ENCODE results near the gene ARFGAP1.

ARFGAP1 gene

GRCh38 chr20:63319164-63320040, 46.8 kb downstream of the ARFGAP1 start:
- DNase-seq (ENCODE audit: low read depth in 2 of 2): no peak

- no peak for DNase-seq (ENCODE audit: low read depth in 2 of 2)
Measured at GRCh38 chr20:63320041-63320511, 47.5 kb downstream of the ARFGAP1 start.

- no peak for DNase-seq (ENCODE audit: low read depth in 2 of 2)
Measured at GRCh38 chr20:63320616-63321147, 48.1 kb downstream of the ARFGAP1 start.

- no peak for DNase-seq (ENCODE audit: low read depth in 2 of 2)
Measured at GRCh38 chr20:63321148-63321831, 48.7 kb downstream of the ARFGAP1 start.

DNA sequence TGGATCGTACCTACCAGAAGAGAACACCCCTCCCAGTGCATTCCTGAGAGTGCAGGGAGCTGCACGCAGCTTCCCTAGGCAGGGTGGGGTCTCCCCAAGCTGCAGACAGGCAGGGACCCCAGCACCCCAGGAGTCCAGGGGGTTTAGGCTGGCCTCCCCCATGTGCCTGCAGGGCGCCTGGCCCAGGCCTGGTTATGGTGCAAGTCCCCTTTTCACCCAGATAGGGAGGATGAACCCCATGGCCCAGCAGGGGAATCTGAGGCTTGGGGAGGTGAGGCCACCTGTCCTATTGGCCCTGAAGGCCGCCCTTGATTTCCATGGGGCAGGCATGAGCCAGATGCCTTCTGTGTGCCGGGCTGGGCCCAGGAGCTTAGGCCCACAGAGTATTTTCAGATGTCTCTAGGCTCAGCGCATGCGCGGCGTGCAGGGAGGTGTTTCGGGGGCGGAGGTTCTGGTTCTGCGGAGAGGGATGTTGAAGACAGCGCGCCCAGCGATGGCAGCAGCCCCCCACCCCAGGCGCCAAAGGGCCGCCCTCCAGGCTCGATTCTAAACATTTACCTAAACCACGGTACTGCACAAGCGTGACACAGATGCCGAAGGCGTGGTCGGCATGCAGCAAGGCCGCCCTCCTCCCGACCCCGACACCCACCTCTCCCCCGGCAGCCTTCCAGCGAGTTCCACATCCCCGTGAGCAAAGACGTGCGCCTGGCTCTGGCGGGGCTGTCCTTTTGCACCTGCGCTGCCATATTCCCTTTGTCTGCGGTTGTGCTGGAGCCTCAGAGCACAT, 49.7 kb downstream of the ARFGAP1 start:
- no peak for DNase-seq (ENCODE audit: low read depth in 2 of 2)

GRCh38 chr20:63322933-63323273, 50.3 kb downstream of the ARFGAP1 start:
- DNase-seq (ENCODE audit: low read depth in 2 of 2): no peak

DNA sequence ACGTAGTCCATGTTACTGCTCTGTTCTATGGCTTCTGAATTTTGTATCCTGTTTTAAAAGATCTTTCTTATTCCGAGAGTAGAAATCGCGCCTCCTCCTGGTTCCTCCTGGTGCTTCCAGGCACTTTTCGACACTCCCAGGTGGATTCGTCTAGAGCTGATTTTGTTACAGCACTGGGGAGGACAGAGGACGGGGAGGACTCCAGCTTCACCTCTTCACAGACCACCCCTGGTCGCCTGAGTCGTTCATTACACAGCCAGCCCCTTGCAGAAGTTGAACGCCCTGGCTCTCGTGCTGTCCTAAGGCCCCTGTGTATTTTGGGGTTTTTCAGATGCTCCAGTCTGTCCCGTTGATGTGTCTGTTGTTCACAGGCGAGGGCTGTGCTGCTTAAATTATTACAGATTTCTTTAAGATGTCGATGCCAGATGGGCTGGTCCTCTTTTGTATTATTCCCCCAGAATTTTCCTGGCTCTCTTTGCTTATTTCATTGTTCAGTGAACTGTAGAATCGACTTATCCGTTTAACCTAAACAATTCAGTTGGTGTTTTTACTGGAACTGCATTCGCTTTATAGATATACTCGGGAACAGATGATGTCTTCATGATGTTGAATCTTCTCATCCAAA, 50.9 kb downstream of the ARFGAP1 start:
- no peak for DNase-seq (ENCODE audit: low read depth in 2 of 2)

DNA sequence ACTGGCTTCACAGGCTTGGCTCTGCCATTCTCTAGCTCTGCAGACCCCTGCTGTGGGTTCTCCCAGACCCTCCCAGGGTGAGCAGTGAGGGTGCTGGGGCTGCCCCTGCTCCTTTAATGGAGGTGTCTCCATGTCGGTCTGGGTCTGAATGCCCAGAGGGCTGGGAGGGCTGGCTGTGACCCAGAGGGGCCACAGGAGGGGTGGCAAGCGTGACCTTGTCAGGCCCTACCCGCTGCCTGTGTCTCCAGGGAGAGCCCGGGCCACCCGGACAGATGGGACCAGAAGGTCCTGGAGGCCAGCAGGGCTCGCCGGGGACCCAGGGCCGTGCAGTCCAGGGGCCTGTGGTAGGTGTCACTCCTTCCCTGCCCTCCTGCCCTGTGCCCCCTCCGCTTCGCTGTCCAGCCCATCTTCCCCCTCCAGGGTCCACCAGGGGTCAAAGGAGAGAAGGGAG, 52.4 kb downstream of the ARFGAP1 start:
- DNase-seq (ENCODE audit: low read depth in 2 of 2): no peak

DNA sequence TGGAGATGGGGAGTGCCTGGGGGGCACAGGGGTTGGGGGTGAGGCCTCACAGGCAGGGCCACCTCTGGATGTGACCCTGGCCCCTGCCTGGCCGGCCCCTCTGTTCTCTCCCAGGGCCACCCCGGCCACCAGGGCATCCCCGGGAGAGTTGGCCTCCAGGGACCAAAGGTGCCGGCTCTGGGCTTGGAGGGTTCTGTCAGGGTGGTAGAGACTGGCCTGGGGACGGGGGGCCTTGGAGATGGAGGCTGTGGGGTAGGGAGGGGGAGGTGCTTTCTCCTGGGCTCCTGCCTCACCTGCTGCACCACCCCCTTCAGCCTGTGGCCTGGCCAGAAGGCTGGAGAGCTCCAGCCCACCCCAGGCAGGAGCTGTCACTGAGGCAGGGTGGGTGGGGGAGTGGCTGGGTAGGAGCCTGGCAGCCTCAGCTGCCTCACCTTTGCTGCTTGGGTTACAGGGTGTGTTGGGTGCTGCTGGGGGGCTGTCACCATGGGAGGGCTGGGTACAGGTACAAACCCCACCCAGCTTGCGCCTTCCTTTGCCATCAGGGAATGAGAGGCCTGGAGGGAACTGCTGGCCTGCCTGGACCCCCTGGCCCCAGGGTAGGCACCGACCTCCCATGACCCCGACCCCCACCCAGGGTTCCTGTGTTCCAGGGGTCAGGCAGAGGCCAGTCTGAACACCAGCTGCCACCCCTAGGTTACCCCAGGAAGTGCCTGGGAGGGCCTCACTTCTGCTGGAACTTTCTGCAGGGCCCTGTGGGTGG, 53.1 kb downstream of the ARFGAP1 start:
- no peak for DNase-seq (ENCODE audit: low read depth in 2 of 2)

DNA sequence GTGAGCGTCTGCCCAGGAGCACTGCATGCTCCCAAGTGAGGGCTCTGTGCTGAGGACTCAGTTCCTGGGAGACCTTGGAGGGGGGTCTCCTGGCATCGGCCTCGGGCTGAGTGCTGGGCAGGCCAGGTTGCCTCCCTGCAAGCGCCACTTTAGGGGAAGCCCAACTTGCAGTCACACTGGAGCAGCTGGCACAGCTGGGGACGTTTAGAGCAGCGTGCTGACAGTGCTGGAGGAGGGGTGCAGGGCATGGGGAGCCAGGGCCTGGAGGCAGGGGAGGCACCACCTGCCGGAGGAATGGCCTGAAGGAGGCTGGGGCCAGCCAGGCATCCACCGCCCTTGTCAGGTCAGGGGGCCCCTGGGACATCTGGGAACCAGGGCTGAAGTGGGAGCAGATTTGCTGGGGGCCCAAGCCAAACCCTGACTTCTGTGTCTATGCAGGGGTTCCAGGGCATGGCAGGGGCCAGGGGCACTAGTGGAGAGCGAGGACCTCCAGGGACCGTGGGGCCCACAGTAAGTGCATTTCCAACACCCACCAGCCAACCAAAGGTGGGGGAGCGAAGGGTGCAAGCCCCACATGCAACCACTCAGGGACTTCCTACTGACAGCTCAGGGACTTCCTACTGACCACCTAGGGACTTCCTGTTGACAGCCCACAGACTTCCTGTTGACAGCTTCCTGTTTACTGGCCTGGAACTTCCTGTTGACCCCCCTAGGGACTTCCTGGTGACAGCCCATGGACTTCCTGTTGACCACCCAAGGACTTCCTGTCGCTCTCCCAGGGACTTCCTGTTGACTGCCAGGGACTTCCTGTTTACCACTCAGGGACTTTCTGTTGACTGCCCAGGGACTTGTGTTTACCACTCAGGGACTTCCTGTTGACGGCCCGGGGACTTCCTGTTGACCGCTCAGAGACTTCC, 54.0 kb downstream of the ARFGAP1 start:
- DNase-seq (ENCODE audit: low read depth in 2 of 2): no peak

DNA sequence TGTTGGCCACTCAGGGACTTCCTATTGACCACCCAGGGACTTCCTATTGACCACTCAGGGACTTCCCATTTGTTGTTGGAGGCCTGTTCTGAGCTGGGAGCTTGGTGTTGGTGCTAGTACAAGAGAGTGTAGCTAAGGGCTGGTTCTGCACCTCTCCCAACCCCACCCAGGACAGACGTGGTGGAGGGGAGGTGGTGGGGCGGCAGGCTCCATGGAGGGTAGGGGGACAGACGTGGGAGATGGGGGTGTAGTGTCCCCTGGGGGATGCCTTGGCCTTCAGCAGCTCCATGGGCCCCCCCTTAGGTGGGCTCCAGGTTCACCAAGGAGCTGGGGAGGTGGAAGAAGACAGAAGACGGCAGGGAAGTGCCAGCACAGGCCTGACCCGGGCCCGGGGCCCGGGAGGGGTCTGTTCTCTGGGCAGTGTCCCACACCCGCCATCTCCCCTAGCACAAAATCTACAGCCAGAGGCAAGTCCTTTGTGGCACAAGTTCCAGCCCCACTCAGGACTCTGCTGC, 54.7 kb downstream of the ARFGAP1 start:
- DNase-seq (ENCODE audit: low read depth in 2 of 2): no peak

DNA sequence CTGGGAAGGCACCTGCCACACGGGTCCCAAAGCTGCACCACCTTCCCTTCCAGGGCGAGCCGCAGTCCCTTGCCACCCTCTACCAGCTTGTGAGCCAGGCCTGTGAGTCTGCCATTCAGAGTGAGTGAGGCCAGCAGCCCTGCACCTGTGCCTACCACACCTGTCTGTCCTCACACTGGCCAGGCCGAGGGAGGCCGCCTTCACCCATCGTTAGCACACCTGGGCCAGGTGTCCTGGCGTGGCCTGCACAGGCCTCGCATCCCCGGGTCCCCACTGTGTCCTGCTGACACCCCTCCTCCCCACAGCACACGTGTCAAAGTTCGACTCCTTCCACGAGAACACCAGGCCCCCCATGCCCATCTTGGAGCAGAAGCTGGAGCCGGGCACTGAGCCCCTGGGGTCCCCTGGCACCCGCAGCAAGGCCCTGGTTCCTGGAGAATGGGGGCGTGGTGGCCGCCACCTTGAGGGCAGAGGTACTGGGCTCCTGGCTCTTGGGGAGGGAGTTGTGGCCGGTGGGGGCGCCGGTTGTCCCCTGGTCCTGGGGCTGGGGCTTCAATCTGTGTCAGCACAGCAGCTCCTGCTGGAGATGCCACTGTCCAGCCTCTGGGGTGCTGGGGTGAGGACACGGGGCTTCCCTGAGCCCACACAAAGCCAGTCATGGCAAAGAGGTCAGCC, 55.5 kb downstream of the ARFGAP1 start:
- DNase-seq (ENCODE audit: low read depth in 2 of 2): no peak

DNA sequence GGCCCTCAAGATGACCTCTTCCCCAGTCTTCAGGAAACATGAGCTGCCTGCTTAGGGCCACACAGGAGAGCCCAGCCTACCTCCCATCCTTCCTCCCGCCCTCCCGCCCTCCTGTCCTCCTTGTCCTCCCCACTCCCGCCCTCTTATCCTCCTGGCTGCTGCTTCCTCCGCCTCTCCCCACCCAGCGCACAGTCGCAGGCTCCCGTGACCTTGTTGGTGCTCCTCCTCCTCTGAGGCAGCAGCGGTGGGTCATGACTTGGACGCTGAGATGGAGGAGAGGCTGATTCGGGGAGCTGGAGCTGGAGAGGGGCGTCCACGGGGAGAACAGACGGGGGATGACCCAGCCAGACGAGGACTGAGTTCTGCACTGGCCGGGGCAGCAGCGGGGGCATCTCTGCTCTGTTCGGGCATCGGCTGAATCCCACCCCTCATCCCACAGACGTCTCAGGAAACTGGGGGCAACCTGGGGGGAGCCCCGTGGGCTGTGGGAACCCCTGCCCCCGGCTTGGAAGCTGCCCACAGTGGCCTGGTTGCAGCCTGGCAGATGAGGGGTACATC, 56.2 kb downstream of the ARFGAP1 start:
- no peak for DNase-seq (ENCODE audit: low read depth in 2 of 2)

DNA sequence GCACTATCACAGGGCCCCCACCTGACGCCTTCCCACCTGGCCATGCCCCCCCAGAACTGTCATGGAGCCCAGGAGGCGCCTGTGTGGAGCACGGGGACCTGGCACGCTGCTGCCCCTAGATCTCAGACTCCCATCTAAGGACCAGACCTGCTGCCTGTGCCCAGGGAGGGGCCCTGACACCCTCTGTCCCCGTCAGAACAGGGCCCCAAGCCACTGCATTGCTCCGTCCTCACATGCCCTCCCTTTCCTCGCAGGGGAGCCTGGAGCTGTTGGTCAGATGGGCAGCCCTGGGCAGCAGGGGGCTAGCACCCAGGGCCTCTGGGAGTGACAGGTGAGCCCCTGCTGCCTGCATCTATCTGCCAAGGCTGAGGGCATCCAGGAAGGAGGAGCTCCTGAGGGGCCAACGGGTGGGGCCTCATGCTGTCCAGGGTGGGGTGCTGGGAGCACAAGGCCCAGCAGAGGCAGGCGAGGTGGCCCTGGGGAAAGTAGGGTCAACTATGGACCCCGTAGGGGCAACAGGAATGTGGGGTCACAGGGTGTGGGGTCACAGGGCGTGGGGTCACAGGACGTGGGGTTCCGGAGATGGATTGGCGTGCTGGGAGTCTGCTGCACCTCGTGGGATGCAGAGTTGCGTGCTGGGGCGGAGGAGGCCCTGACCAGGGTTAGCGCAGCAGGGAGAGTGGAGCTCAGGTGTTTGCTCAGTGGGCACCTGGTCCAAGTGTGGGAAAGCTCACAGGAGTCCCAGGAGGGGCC, 56.9 kb downstream of the ARFGAP1 start:
- no peak for DNase-seq (ENCODE audit: low read depth in 2 of 2)

GRCh38 chr20:63330084-63330760, 57.6 kb downstream of the ARFGAP1 start:
- DNase-seq (ENCODE audit: low read depth in 2 of 2): no peak

DNA sequence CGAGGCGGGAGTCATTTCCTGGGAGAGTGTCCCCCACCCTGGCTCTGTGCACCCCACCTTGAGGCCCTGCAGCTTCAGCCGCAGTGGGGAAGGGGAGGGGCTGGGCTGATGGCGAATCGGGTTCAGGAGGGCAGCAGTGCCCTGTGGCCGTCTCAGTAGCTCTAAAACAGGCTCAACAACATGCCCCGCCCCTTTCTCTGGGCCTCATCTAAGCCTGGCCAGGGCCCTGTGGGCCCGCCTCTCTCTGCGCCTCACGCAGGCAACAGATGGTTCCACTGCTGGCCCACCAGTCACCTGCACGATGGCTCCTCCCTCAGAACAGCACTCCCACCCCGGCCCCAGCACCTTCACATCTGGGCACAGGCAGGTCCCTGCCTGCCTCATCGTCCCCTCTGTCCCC, 58.3 kb downstream of the ARFGAP1 start:
- DNase-seq (ENCODE audit: low read depth in 2 of 2): no peak

DNA sequence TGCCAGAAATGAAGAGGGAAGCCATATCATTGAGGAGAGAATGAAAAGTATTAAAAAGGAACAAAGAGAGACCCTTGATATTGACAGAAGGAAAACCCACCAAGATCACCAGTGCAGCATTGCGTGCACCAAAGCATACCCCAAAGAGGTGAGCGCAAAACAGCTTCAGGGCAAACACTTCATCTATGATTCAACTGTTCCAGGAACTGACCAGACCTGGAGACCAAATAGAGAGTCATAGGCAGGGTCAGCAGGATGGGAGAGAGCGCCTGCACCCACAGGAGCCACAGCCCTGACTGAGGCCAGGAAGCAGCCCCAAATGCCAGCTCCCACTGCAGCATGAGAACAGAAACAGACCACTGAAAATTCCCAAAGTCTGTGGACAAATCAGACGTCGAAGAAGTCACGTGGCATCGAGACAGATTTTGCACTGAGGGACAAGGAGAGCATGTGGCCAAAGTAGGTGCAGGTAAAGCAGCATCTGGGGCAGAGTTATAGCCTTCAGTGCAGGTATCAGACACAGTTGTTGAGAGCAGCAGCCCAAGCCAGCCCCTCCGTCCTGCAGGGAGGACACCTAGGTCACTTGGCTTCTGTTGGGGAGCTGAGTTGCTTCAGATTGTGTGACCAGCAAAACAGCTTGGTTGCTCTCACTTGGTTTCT, 59.3 kb downstream of the ARFGAP1 start:
- DNase-seq (ENCODE audit: low read depth in 2 of 2): no peak

Measured in stimulated activated CD8-positive, alpha-beta memory T cell treated with anti-CD3 and anti-CD28 coated beads, Interleukin-15, amount 100 ng/mL, for 48 hours (primary cell).